ENCODE results near the gene SLC30A5.
"Not testable (repeated sequence)": the region's sequence is repeated elsewhere in the genome, so short reads cannot be mapped to it uniquely, and the experiment has no call there.

Gene SLC30A5

DNA sequence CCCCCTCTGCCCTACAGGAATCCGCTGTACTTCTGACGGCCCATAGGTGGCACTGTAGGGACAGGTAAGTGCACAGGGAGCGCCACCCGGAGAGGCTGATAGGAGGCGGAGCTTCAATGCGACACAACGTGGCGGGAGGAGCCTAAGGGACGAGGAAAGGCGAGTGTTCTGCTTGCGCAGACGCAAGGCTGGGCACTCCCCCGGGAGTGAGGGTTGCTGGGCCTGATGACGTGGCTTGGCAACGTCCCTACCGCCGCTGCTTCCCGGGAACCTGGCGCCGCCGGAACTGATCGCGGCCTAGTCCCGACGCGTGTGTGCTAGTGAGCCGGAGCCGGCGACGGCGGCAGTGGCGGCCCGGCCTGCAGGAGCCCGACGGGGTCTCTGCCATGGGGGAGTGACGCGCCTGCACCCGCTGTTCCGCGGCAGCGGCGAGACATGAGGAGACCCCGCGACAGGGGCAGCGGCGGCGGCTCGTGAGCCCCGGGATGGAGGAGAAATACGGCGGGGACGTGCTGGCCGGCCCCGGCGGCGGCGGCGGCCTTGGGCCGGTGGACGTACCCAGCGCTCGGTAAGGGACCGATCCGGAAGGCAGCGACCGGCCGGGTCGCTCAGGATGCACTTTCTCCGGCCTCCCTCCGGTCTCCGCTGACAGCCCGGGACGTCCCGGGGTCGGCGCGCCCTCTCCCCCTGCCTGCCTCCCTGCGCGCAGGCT lies at the start of gene SLC30A5:
Gene SLC30A5 (plus strand): TSS at position 244 of the 712 bp plus-strand sequence. CDS start 242 bp downstream, at position 486.
- DNase-seq: peak; percentile 88

DNA sequence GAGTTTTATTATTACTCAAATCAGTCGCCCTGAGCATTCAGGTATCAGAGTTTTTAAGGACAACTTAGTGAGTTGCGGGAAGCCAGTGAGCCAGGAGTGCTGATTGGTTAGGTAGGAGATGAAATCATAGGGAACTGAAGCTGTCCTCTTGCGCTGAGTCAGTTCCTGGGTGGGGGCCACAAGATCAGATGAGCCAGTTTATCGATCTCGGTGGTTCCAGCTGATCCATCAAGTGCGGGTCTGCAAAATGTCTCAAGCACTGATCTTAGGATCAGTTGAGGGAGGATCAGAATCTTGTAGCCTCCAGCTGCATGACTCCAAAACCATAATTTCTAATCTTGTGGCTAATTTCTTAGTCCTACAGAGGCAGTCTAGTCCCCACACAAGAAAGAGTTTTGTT lies 48.6 kb upstream of the SLC30A5 start:
- not testable (repeated sequence) for DNase-seq

GRCh38 chr5:69046375-69046957 lies 47.3 kb upstream of the SLC30A5 start:
- no peak for DNase-seq

- no peak for DNase-seq
These were observed 45.6 kb upstream of the SLC30A5 start for GRCh38 chr5:69048230-69048629.

- no peak for DNase-seq
These were observed 44.7 kb upstream of the SLC30A5 start for GRCh38 chr5:69049151-69049550.

DNA sequence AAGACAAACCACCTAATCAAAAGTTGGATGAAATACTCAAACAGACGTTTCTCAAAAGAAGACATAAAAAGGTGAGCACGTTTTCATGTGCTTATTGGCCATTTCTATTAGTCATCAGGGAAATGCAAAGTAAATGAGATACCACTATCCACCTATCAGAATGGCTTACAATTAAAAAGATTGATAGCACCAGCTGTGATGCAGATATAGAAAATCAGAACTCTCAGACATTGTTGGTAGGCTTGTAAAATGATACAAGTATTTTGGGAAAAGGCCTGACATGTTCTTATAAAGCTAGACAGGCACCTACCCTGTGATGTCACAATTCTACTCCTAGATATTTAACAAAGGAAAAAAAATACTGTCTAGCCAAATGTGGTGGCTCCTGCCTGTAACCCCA lies 44.0 kb upstream of the SLC30A5 start:
- DNase-seq: no peak

DNA sequence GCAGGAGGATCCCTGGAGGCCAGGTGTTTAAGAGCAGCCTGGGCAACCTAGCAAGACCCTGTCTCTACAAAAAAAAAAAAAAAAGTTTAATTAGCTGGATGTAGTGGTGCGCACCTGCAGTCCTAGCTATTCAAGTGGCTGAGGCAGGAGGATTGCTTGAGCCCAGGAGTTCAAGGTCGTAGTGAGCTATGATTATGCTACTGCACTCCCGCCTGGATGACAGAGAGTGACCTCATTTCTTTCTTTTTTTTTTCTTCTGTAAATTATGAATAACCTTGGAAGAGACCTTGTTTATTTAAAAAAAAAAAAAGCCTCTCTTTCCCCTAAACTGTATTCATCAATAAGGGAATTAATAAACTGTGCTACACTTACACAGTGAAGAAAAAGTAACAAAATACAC lies 43.6 kb upstream of the SLC30A5 start:
- no peak for DNase-seq

DNA sequence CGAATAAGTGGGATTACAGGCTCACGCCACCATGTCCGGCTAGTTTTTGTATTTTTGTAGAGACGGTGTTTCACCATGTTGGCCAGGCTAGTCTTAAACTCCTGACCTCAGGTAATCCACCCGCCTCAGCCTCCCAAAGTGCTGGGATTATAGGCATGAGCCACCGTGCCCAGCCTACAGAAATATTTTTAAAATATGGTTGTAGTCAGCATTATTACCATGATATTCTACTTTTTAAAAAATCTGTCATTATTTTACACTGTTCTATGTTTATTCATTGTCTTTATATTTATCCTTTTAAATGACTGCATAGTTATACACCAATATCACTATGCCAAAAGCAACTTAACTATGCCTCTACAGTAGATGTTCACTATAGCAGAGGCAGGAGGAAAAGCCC lies 41.6 kb upstream of the SLC30A5 start:
- no peak for DNase-seq

- DNase-seq: no peak
These were observed 18.9 kb upstream of the SLC30A5 start for GRCh38 chr5:69074664-69075521.

DNA sequence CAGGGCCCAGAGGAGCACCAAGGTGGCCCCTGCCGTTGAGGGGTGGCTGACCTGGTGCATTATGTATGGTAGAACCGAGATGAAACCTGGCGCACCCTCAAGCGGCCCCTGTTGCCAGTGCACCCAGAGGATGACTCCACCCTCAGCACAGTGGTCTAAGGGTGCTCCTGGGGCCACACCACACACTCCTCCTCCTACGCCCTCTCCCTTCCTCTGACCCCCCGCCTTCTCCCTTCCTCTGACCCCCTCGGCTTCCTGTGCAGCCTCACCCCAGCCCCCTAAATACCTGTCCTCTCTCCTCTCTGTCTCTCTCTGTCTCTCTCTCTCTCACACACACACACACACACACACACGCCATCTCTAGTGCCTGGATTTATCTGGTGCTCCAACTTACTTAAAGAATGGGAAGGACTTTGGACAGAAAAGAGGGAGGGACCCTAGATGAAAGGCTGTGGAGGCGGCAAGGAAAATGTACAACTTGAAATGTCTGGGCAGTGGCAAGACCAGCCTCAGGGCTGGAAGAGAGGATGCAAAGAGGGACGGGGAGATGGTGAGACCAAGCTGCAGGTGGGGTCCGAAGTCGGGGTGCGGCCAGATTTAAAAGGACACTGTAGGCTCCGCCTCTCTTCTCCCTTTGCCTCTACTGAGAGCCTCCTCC lies 18.2 kb upstream of the SLC30A5 start:
- no peak for DNase-seq

- DNase-seq: no peak
These were observed 14.8 kb upstream of the SLC30A5 start for GRCh38 chr5:69078921-69079540.

GRCh38 chr5:69079556-69079955 lies 14.3 kb upstream of the SLC30A5 start:
- no peak for DNase-seq

DNA sequence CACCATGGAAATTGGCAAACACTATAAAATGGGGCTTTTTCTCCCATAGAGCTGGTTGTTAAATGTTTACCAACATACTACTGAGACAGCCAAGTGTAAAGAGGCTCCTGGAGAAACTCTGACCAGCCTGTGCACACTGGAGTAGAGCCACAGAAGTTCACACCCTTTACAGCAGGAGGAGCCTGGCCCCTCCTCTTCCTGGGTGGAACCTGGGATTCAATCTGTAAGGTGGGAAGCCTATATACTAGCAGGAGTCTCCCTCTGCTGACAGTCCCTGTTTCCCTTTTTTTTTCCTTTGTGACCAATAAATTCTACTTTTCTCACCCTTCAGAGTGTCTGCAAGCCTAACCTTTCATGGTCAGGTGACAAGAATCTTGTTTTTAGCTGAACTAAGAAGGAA lies 10.4 kb upstream of the SLC30A5 start:
- DNase-seq: no peak

GRCh38 chr5:69084195-69084594 lies 9.6 kb upstream of the SLC30A5 start:
- DNase-seq: no peak

DNA sequence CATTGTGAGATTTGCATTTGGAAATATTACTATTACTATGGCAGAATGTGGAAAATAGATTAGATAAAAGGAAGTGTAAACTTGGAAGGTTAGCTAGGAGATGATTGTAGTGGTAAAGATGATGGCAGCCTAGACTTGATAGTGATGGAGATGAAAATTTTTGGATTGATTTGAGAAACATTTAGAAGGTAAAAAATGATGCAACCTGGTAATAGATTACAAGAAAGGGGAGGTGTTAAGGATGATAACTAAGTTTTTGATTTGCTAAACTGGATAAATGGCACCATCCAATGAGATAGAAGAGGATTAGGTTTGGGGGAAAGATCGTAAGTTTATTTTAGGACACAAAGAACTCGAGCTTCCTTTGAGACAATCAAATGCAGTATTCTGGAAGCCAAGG lies 8.9 kb upstream of the SLC30A5 start:
- DNase-seq: no peak

DNA sequence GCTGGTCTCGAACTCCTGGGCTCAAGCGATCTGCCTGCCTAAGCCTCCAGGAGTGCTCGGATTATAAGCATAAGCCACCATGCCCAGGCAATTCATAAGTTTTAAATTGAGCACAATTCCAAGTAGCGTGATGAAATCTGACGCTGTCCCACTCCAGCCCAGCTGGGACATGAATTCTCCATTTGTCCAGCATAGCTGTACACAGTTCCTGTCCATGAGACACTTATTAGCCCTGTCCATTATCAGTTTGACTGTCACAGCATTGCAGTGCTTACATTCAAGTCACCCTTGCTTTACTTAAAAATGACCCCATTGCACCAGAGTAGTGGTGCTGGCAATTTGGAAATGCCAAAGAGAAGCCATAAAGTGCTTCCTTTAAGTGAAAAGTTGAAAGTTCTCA lies 7.6 kb upstream of the SLC30A5 start:
- no peak for DNase-seq

GRCh38 chr5:69088006-69088405 lies 5.8 kb upstream of the SLC30A5 start:
- not testable (repeated sequence) for DNase-seq

GRCh38 chr5:69090158-69090557 lies 3.7 kb upstream of the SLC30A5 start:
- DNase-seq: no peak

DNA sequence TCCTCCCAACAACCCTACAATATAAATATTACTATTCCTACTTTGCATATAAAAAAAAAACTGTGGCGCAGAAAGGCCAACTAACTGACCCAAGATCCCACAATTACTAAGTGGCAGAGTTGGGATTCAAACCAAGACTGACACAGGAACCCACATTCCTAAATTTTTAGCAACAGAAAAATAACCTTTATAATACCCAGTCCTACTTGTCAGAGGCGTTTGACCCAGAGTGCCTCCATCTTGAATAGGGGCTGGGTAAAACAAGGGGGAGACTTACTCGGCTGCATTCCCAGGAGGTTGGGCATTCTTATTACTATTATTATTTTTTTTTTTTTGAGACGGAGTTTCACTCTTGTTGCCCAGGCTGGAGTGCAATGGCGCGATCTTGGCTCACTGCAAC lies 2.0 kb upstream of the SLC30A5 start:
- no peak for DNase-seq

DNA sequence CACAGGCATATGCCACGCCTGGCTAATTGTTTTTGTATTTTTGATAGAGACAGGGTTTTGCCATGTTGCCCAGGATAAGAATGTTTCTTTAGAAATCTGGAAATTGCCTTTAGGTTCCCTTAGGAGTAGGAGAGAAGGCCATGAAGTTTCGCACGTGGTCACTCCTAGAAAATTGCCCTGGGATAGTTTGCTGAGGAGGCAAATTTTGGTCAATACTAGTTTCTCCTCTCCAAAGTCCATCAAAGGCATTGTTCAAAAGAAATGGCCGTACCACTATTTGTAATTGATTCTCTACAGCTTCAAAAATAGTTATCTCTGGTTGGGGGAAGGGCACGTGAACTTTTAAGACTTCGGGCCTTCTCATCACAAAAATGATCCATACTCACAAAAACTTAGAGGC lies 845 bp upstream of the SLC30A5 start:
- DNase-seq: no peak

DNA sequence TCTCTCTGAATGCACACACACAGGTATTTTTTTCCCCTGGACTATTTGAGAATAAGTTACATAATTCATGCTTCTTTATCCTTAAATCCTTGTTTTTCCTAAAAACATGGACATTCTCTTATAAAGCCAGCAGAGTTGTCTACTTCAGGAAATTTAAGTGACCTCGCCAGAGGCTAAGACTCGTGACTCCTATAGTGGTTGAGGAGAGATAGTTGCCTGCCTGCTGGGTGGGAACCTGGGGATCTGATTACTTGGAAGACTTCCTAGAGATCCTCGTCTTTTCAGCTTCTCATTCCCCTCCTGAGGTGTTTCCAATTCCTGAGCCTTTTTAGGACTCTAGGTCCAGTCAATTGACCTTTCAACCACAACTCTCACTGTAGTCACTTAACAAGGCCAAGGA lies 5.5 kb downstream of the SLC30A5 start:
- DNase-seq: no peak

DNA sequence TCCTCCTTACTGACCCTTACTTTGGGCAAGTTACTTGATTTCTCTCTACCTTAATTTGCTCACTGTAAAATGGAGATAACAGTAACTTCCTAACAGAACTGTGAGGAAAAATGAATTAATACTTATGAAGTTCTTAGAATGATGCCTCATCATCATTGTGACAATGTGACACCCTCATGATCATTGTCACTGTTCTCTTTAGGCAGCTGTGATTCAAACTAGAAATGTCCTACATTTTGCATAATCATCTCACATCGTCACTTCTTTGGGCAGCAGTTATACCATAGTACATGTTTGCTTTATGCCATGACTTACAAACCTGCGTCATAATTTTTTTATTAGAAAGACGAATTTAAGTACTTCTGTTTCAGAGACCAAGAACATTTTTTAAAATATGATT lies 9.7 kb downstream of the SLC30A5 start:
- DNase-seq: no peak
